HG03460 (cell line): ENCODE results near the gene CORO1C.
"Not testable (repeated sequence)": the region's sequence is repeated elsewhere in the genome, so short reads cannot be mapped to it uniquely, and the experiment has no call there.

Experiments
- ATAC-seq: cut with Tn5 transposase; IDR thresholded peaks from one replicate; pipeline ENCODE4 v1.9.1; 2021; ENCODE audit not compliant: unreplicated experiment

The CORO1C gene

DNA sequence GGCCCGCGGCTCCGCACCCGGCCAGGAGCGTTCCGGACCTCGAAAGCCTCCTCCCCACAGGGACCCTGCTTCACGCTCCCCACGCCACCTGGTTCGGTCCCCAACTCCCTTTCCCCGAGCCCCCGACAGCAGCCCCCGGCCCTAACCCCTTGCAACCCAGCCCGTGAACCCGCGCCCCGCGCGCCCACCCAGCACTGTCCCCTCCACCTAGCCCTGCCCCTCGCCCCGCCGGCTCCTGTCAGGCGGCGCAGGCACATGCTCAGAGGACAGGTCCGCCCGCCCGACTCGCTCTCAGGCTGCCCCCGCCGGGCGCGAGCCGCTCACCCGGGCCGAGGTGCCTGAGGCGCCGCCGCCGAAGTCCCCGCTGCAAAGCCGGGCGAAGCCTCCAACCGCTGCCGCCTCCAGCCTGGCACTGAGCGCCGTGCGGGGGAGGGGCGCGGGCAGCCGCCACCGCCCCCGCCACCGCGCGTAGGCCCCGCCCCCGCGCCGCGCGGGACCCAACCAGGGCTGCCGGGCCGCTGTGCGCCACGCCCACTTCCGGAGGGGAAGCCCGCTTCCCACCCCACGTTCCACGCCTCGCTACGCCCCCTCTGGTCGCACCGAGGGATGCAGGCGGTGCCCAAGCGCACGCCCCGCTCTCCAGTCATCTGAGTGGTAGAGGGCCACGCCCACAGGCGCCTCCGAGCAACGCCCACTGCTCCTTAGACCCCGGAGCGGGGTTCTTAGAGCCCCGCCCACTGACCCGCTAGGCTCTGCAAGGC is at the start of gene CORO1C:
Gene CORO1C, minus strand, starts transcription at position 414 of the 761 bp plus-strand sequence. CDS start 30,200 bp downstream, outside the sequence.
- ATAC-seq: peak; percentile 66

DNA sequence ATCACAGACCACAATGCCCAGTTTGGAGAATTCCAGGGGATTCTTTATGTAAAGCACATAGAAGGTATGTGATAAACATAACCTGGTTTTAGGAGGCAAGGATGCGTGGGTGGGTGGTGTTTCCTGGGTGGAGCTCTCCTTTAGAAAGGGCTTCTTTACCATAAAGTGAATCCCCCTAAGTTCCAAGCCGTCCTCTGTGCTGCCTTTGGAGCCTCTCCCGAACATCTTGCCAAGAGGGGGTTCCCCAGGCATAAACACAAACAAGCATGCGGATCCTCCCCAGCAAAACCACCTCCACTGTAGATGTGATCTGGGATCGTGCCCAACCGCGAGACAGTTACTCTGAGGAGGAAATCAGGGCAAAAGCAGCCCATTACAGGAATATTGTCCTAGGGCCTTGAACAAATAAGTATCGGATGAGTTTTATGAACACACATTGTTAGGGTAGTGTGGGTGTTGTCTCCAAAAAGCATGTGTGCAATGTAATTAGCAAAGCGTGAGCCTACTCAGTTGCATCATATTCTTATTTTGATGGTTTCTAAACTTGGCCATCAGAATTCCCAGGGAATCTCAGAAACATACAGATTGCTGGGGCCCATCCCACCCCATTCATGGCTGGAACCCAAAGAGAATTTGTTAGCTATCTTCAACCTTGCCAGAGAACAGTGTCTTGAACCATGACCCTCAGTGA is 48.8 kb upstream of the CORO1C start:
- ATAC-seq: no peak

DNA sequence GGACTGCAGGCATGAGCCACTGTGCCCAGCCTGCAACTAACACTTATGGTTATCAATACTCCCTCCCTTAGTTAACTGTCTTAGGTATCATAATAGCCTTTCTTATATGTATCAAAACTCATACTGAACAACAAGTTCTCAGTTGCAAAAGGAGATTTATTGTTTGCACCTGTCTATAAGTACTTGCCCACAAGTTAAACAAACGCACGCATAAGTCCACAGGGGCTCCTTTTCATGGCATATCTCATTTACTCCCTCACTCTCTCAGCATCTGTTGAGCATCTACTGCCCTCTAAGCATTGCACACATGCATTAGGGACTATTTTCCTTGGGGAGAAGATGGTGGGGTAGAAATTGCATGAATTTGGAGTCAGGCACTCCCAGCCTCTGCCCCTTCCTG is 46.7 kb upstream of the CORO1C start:
- no peak for ATAC-seq

DNA sequence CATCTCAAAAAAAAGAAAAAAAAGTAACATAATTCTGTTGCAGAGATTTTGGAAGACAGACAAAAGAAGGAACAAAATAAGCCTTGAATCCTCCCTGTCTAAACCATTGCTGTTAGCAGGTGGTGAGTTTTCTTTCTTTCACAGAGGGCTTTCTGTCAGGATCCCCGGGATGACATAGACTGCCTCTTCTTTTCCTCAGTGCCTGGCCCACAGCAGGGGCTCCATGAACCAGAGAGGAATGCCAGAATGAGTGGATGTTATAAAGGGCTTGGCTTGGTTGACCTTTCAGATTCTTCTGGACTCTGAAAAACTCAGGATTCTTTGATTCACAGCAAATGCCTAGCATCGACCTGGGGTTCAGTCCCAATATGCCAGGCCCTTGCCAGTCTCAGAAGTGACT is 45.8 kb upstream of the CORO1C start:
- no peak for ATAC-seq

DNA sequence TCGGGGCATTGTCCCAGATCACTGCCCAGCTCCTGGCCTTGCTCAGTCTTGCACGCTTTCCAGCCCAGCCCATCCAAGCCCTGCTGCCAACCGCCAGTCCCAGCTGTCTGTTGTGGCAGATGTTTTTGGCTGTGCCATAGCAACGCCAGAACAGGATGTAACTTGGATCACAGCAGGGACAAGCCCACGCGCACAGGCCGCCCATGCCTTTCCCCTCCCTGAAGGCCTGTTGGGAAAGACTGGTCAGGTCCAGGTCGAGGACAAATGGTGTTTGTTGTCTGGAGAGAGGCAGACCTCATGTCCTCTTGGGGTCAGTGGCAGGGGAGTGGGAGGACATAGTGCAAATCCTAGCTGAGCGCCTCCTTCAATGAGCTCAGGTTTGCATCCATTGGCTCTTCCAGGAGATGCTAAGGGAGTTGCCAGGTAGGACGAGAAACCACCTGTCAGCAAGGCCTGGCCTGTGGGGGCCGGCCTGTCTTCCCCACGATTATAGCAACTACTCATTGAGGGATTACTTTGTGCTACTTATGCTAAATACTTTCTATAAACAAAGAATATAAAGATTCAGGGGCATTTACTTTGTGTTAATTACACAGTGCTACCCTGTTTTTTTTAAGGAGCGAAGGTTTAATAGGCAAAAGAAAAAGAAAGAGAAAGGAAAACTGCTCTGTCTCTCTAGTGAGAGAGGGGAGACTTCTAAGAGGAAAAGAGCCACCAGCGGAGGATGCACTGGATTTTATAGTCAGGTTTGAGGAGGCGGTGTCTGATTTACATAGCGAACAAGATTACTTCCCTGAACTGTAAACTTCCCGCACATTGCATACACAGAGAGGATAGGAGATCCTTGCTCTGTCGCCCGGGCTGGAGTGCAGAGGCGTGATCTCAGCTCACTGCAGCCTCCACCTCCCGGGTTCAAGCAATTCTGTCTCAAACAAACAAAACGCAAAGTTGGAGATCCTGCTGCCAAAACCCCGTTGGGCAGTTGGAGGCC is 42.8 kb upstream of the CORO1C start:
- no peak for ATAC-seq

DNA sequence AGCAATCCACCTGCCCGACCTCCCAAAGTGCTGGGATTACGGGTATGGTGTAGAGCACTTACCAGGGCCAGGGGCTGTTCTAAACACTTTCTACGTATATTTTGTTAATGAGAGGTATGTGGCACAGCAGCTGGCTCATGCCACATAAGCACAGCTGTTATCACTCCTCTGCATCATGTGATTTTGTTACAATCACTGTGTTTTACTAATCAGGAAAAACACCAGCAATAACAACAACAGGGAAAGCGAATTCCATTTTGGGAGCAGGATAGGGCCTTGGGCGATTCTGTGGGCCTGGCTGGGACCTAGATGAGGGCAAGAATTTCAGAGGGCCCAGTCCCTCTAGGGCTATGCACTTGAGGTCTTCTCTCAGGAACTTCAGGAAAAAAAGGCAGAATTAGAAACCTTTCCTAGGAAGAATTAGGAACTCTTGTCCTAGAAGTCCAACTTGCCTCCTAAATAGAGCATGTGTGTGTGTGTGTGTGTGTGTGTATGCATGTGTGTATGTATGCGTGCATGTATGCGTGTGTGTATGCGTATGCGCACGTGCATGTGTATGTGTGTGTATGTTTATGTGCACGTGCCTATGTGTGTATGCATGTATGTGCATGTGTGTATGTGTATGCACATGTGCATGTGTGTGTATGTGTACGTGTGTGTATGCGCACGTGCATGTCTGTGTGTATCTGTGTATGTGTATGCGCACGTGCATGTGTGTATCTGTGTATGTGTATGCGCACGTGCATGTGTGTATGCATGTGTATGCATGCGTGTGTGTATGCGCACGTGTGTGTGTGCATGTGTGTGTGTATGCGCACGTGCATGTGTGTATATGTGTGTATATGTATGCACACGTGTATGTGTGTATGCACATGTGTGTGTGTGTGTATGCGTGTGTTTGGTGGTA is 41.8 kb upstream of the CORO1C start:
- no peak for ATAC-seq

DNA sequence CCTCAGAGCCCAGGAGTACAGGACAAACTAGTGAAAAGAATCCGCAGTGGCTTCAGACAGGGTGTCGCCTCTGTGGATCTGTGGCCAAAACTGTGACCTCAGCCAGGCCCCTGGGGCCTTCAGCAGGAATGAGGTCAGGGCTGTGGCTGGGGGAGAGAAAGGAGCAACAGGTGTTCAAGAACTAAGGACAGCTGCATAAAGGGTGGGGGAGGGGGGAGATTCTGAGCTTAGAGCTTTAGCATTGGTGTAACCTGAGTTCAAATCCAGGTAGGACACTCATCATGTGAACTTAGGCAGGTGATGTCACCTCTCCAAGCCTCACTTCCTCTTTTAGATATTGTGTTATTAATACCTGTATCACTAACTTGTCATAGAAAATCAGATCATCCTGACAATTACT is 40.9 kb upstream of the CORO1C start:
- no peak for ATAC-seq

DNA sequence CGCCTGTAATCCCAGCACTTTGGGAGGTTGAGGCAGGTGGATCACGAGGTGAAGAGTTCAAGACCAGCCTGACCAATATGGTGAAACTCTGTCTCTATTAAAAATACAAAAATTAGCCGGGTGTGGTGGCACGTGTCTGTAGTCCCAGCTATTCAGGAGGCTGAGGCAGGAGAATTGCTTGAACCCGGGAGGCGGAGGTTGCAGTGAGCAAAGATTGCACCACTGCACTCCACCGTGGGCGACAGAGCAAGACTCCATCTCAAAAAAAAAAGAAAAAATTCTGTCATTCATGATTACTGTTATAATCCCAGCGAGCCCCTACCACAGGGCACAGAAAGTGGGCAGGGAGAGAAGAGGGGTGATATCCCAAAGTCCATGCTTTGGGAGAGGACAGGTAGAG is 40.5 kb upstream of the CORO1C start:
- not testable (repeated sequence) for ATAC-seq

DNA sequence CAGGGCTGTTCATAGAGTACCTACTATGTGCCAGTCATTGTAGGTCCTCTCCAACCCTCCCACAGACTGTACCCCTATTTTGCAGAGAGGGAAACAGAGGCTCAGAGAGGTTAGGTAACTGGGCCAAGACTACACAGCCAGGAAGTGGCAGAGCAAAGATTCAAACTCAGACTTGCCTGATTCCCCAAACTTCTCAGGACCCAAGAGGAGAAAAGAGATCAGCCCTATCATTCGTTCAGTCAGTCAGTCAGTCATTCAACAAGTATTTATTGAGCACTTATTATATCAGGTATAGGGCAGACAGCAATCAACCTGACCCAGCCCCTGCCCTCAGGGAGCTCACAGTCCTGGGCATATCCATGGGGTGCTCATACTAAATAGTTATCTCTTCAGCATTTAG is 39.6 kb upstream of the CORO1C start:
- ATAC-seq: no peak

DNA sequence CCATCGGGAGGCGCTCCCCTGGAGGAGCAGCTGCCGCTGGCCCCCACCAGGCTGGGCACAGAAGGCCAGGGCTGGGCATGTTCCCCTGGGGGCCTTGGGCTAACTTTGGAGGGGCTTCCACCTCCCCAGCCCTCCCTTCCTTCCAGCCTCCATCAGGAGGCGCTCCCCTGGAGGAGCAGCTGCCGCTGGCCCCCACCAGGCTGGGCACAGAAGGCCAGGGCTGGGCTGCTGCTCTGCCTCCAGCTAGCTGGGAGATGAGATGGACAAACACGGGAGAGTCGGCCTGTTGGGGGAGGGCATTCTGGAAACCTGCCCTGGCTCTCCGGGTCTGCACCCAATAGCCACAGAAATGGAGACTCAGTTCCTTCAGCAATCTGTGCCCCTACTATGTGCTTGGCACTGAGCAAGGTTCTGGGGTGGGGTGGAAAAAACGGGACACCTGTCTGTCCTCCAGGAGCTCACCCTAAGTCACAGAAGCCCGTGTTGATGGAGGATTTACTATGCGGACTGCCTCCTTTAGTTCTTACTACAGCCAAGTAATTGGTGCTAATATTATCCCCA is 39.0 kb upstream of the CORO1C start:
- no peak for ATAC-seq

DNA sequence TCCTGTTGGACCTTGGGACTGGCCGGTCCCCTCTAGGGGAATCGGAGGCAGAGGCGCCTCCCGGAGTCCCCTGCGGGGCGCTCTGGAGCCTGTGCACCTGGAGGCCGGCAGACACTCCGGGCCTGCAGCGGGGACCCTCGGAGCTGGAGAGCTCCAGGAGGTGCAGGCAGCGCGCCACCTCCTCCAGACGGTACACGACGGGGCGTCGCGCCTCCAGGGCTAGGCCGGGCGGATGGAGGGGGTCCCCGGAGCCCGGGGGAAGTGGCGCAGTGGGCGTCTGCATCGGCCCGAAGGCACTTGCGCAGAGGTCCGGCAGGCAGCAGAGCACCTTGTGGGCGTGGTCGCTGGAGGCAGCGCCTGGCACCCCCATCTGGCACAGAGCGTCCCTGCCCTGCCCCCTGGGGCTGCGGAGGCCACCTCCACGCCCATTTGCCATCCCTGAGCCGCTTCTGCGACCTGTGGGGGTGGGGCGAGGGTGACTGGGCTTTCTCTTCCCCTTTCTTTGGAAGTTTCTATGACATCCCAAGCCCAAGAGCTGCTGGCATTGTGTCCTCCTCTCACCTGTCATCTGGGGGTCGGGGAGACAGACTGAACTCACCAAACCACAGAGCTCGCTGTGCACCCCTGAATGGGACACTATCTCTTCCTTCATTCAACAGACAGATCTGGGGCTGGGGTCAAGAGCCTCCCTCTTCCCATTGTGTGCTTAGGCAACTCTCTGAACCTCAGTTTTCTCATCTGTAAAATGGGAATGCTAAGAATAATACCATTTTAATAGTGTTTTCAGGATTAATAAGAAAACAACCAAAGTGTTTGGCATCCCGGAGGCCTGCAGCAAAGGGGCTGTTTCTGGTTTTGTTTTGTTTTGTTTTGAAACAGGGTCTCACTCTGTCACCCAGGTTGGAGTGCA is 37.5 kb upstream of the CORO1C start:
- ATAC-seq: no peak

DNA sequence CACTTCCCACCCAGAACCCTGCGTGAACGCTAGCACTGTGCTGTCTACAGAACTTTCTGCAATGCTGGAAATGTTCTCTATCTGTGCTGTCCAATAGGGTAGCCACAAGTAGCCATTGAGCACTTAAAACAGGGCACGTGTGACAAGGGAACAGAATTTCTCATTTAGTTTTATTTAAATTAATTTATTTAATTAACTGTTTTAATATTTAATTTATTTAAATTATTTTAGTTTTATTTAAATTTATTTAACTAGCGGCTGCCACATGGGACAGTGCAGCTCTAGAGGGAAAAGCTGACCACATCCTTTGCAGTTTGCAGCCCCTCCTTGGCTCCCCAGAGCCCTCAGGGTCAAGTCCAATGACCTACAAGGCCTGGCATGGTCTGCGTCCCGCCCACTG is 35.0 kb upstream of the CORO1C start:
- no peak for ATAC-seq

DNA sequence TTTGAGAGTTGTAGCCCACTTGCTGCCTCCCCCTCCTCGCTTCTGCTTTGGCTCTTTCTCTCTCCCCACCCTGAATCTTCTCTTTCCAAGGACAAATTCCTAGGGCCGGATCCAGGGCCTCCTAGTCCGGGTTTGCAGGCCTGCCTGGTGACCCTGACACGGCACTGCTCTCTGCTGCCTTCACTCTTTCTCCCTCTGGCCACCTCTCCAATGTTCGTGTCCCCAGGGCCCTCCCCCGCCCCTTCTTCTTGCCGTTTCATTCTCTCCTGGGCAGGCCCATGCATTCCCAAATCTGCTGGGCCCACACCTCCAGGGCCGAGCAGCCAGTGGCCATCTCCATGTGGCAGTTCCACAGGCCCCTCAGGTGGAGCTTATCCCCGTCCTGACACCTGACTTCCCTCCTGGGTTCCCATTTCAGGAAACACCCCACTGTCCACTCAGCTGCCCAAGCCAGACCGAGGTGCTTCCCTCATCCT is 34.0 kb upstream of the CORO1C start:
- no peak for ATAC-seq

DNA sequence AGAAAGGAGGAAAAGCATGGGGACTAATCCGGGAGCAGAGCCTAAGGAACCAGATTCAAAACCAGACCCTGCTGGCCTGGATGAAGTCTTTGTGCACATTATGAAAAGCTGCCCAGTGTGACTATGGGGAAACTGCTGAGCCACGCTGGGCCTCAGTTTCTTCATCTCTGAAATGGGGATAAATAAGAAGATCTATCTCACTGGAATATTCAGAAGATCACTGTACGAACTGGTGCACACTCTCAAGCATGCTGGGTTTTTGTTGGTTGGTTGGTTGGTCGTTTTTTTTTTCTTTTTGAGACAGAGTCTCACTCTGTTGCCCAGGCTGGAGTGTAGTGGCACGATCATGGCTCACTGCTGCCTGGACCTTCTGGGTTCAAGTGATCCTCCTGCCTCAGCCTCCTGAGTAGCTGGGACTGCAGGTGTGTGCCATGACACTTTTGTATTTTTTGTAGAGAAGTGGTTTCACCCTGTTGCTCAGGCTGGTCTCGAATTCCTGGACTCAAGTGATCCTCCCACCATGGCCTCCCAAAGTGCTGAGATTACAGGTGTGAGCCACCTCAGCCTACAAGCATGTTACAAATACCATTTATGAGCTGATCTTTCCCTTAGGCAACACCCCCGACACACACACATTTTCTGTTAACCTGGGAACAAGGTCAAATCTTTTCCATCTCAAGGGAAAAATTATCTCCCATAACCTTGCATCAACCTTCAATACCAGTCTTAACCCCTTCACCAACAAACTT is 33.4 kb upstream of the CORO1C start:
- ATAC-seq: no peak

DNA sequence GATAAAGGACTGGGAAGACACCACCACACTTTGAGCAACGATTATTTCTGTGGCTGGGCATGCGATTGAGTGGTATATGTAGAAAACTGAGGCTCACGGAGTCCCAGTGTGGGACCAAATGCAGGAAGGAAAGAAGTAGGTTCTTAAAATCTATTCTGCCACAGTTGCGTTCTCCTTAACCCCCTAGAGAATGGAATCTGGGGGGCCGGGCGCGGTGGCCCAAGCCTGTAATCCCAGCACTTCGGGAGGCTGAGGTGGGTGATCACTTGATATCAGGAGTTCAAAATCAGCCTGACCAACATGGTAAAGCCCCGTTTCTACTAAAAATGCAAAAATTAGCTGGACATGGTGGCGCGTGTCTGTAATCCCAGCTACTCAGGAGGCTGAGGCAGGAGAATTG is 29.9 kb upstream of the CORO1C start:
- ATAC-seq: no peak

DNA sequence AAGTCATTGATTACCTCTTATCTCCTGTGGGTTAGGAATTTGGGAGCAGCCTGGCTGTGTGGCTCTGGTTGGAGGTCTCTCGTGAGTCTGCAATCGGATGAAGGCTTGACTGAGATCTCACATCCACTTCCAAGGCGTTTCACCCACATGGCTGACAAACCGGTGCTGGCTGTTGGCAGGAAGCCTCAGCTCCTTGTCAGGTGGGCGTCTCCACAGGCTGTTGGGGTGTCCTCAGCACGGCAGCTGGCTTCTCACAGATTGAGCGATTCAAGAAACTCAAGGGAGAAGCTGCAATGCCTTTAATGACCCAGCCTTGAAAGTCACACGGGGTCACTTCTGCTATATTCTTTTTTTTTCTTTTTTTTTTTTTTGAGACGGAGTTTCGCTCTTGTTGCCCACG is 28.6 kb upstream of the CORO1C start:
- ATAC-seq: no peak

DNA sequence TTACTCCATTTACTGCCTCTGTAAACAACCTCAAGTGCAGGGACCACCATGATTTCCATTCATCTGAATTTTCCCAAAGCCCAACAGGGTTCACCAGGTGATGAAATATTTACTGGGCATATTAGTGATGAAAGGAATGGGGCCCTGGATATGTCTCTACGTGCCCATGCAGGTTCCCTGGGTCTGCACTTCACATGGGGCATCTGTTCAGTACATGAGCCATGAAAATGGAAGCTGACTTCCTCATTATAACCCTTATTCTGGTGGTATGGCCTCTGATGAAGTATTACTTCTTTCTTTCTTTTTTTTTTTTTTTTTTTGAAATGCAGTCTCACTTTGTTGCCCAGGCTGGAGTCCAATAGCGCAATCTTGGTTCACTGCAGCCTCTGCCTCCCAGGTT is 26.5 kb upstream of the CORO1C start:
- no peak for ATAC-seq

DNA sequence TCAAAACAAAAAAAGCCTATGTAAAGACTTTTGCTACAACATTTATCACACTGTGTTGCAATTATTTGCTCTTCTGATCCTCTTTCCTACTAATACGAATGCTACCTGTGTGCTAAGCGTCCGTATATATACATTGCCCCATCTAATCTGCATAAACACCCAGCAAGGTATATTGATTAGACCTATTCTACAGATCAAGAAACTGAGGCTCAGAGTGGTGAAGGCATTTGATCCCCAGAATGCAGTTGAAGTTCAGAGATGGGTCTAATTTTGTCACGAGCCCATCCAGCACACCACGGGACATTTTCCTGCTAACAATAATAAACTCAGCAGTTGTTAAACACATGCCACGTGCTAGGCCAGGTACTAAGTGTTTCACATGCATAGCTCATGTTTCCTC is 25.1 kb upstream of the CORO1C start:
- ATAC-seq: no peak
